Measurements from ENCODE around the gene CHAD. TPM values are rescaled to one million over a fixed set of nuclear protein-coding genes. Genes with fewer than 3 reads are reported as not detected.
A peak's percentile ranks its signal among the peaks of the same experiment; 100 is the strongest.

Gene CHAD
- total and polyA plus RNA-seq, 8 donors: 1.7 to 26.2 (median 6.4) TPM

- ATAC-seq (no peak), DNase-seq (peak in 2 of 6 donors; percentile 52 to 62), FAIRE-seq (no peak)
- peaks cover 0 to 25% (median 3%) of the 10 kb centered on the region in 3 donors for H3K36me3 ChIP-seq
- peak overlapping the region in 1 of 4 donors; percentile 6 for H3K27ac ChIP-seq
- no peak overlapping the region for H3K4me3 ChIP-seq
- intact Hi-C loops (cut with DNase I): loop anchor here (5.0 to 10.0 kb wide), 6 partner anchors 53 to 215 kb away; partner anchors contain the start of gene EPN3 (in 1 of the 3)
- no peaks in the 10 kb centered on the region for H3K27me3 ChIP-seq
- peaks cover 7 to 25% (median 11%) of the 10 kb centered on the region in 3 donors for H3K4me1 ChIP-seq
- WGBS, 2 donors: 62 to 66% methylated on average over 23 of the region's 23 CpGs
- TF ChIP-seq, protein P1, sequence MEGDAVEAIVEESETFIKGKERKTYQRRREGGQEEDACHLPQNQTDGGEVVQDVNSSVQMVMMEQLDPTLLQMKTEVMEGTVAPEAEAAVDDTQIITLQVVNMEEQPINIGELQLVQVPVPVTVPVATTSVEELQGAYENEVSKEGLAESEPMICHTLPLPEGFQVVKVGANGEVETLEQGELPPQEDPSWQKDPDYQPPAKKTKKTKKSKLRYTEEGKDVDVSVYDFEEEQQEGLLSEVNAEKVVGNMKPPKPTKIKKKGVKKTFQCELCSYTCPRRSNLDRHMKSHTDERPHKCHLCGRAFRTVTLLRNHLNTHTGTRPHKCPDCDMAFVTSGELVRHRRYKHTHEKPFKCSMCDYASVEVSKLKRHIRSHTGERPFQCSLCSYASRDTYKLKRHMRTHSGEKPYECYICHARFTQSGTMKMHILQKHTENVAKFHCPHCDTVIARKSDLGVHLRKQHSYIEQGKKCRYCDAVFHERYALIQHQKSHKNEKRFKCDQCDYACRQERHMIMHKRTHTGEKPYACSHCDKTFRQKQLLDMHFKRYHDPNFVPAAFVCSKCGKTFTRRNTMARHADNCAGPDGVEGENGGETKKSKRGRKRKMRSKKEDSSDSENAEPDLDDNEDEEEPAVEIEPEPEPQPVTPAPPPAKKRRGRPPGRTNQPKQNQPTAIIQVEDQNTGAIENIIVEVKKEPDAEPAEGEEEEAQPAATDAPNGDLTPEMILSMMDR (IDR thresholded peaks at IDR 0.05): no peak
- no peaks in the 10 kb centered on the region for H3K9me3 ChIP-seq
Measured at GRCh38 chr17:50482110-50482509, 13.4 kb upstream of the CHAD start.

DNA sequence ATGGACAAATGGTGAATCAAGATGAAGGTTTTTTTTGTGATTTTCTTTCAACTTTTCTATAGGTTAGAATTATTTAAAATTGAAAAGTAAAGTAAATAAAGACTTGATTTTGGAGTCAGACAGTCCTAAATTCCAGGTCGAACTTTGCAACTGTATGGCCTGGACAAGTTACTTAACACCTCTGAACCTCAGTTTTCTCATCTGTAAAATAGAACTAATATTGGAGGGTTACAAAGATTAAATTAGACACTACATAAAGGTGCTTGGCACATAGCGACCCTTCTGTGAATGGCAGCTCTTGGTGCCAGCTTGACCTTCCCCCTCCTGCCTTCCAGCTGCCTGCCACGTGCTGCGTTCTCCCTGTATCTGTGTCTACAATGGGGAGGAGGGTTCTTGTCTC is 13.0 kb upstream of the CHAD start:
- TF ChIP-seq, protein P1 (IDR thresholded peaks at IDR 0.05): no peak
- H3K4me3 ChIP-seq: no peak overlapping the region
- FAIRE-seq (no peak), DNase-seq (peak in 1 of 6 donors; percentile 7), ATAC-seq (no peak)
- H3K27ac ChIP-seq: no peak overlapping the region
- peaks cover 0 to 25% (median 3%) of the 10 kb centered on the region in 3 donors for H3K36me3 ChIP-seq
- H3K4me1 ChIP-seq: peaks cover 8 to 25% (median 15%) of the 10 kb centered on the region in 3 donors
- intact Hi-C loops (cut with DNase I): loop anchor here (5.0 to 10.0 kb wide), 6 partner anchors 53 to 216 kb away; partner anchors contain the start of gene EPN3 (in 1 of the 3)
- H3K9me3 ChIP-seq: no peaks in the 10 kb centered on the region
- H3K27me3 ChIP-seq: no peaks in the 10 kb centered on the region
- 51 to 67% methylated on average over 4 of the region's 4 CpGs for WGBS, 2 donors

GRCh38 chr17:50480854-50481490 is 12.3 kb upstream of the CHAD start:
- H3K9me3 ChIP-seq: no peaks in the 10 kb centered on the region
- WGBS, 2 donors: 65 to 66% methylated on average over 2 of the region's 2 CpGs
- ATAC-seq: no peak
- TF ChIP-seq, protein P1 (IDR thresholded peaks at IDR 0.05): no peak
- peak overlapping the region in 1 of 4 donors; percentile 15 for H3K27ac ChIP-seq
- no peak for DNase-seq
- intact Hi-C loops (cut with DNase I): loop anchor here (5.0 to 10.0 kb wide), 6 partner anchors 54 to 216 kb away; partner anchors contain the start of gene EPN3 (in 1 of the 3)
- FAIRE-seq: no peak
- H3K27me3 ChIP-seq: no peaks in the 10 kb centered on the region
- H3K36me3 ChIP-seq: peaks cover 0 to 25% (median 3%) of the 10 kb centered on the region in 3 donors
- H3K4me3 ChIP-seq: no peak overlapping the region
- H3K4me1 ChIP-seq: peaks cover 9 to 25% (median 16%) of the 10 kb centered on the region in 3 donors

GRCh38 chr17:50480142-50480764 is 11.6 kb upstream of the CHAD start:
- WGBS, 2 donors: 54 to 58% methylated on average over 7 of the region's 7 CpGs
- Histone ChIP-seq H3K27ac (peak overlapping the region in 2 of 4 donors; percentile 85 to 88), H3K4me1 (peaks cover 9 to 25% (median 16%) of the 10 kb centered on the region in 3 donors), H3K9me3 (no peaks in the 10 kb centered on the region), H3K27me3 (no peaks in the 10 kb centered on the region), H3K4me3 (peak overlapping the region in 2 of 4 donors; percentile 70 to 91), H3K36me3 (peaks cover 0 to 20% (median 3%) of the 10 kb centered on the region in 3 donors)
- ATAC-seq: no peak
- DNase-seq: peak in 2 of 6 donors; percentile 4 to 5
- FAIRE-seq: no peak
- TF ChIP-seq, protein P1 (IDR thresholded peaks at IDR 0.05): no peak
- intact Hi-C loops (cut with DNase I): loop anchor here (5.0 to 10.0 kb wide), 6 partner anchors 55 to 217 kb away; partner anchors contain the start of gene EPN3 (in 1 of the 3)
